ENCODE results near the gene CD83.

CD83 gene

GRCh38 chr6:14177413-14178082, 60.0 kb downstream of the CD83 start:
- H3K4me3 ChIP-seq (replicated peaks; ENCODE audit: low read depth, low read length): no peak overlapping the region
- no peak for DNase-seq (ENCODE audit: extremely low read depth, low read depth)
- no peak for TF ChIP-seq CTCF (IDR thresholded peaks at IDR 0.05; ENCODE audit: low read depth, low read length, missing control alignments)

- no peak for TF ChIP-seq CTCF (IDR thresholded peaks at IDR 0.05; ENCODE audit: low read depth, low read length, missing control alignments)
- DNase-seq (ENCODE audit: extremely low read depth, low read depth): no peak
- no peak overlapping the region for H3K4me3 ChIP-seq (replicated peaks; ENCODE audit: low read depth, low read length)
Observed at GRCh38 chr6:14178083-14178445, 60.5 kb downstream of the CD83 start.

- no peak overlapping the region for H3K4me3 ChIP-seq (replicated peaks; ENCODE audit: low read depth, low read length)
- no peak for TF ChIP-seq CTCF (IDR thresholded peaks at IDR 0.05; ENCODE audit: low read depth, low read length, missing control alignments)
- no peak for DNase-seq (ENCODE audit: extremely low read depth, low read depth)
Observed at GRCh38 chr6:14180609-14181008, 63.0 kb downstream of the CD83 start.

GRCh38 chr6:14182916-14183315, 65.3 kb downstream of the CD83 start:
- H3K4me3 ChIP-seq (replicated peaks; ENCODE audit: low read depth, low read length): no peak overlapping the region
- TF ChIP-seq CTCF (IDR thresholded peaks at IDR 0.05; ENCODE audit: low read depth, low read length, missing control alignments): no peak
- no peak for DNase-seq (ENCODE audit: extremely low read depth, low read depth)

Data from HFF-Myc (cell line).